ENCODE results near the gene XRCC3.

The XRCC3 gene

DNA sequence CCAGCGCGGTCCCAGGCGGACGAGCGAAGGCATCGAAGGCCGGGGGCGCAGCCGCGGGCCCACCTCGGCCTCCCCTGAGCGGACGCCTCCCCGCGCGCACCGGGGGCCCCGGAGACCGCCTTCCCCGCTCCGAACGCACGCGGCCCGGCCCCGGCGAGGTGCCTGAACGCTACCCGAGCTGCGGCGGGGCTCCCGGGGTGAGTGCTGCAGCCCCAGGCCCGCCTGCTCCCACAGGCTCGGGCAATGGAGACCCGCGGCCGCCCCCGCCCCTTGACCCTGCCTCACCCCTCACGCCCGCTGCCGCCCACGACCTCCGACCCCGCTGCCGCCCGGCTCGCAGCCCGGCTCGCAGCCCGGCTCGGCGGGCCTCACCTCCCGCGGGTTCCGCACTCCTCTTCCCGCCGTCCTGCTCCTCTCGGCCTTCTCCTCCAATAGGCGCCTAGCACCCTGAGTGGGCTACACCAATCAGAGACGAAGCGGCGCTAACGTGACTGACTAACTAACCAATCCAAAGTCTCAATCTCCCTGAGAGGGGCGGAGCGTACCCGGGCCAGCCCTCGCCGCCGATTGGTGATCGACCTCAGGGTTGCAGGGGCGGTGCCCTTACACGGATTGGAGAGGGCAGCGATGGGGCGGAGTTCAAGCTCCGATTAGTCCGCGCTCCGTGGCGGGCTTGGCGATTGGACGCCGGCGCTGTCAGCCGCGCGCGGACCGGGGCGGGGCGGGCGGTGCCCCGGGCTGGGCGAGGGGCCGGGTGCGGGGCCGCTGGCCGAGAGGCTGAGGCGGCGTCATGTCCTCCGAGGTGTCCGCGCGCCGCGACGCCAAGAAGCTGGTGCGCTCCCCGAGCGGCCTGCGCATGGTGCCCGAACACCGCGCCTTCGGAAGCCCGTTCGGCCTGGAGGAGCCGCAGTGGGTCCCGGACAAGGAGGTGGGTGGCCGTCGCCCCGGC, at the start of gene XRCC3, which contains the start of gene ZFYVE21:
Gene XRCC3 (minus strand): TSS at position 400 of the 949 bp plus-strand sequence. CDS start 4,364 bp downstream, outside the sequence.
Gene ZFYVE21 (plus strand): TSS at position 759 of the 949 bp plus-strand sequence. CDS start 32 bp downstream, at position 791.
- peak; percentile 99 for FAIRE-seq

DNA sequence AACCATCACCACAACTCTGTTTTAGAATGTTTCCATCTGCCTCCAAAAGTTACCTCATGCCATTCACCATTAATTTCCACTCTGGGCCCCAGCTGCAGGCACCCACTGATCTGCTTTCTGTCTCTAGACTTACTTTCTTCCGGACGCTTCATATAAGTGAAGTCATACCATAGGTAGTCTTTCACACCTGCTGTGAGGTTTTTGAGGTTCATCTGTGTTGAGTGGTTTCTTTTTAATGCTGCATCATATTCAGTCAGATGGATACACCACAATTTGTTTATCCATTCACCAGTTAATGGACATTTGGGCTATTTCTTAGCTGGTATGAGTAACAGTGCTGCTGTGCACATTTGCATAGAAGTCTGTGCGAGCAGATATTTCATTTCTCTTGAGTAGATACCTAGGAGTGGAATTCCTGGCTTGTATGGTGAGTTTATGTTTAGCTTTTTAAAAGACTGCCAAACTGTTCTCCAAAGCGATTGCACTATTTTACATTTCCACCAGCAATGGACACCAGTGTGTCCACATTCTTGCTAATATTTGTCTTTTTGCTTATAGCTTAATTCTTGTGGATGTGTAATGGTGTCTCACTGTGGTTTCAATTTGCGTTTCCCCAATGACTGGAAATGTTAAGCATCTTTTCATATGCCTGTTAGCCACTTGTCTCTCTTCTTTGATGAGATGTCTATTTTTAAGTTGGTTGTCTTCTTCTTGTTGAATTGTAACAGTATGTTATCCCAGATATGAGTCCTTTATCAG, 48.7 kb upstream of the XRCC3 start:
- no peak for FAIRE-seq

- no peak for FAIRE-seq
These were observed 47.3 kb upstream of the XRCC3 start for GRCh38 chr14:103762541-103762940.

DNA sequence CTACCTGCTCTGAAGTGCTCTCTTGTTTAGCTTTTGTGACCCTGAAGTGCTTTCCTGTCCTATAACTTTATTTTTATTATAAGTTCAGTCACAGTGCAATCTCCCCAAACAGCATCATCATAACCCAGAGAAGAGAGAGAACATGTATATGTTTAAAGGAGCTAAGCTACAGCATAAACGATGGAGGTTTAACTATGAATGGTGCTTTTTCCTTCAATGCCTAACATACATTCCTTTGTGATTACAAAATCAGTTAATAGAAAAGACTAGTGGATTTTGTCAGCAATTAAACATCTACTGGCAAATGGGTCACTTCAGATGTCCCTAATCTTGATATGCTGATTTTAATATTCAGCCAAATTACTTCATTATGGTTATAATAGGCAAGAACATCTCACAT, 46.8 kb upstream of the XRCC3 start:
- no peak for FAIRE-seq

DNA sequence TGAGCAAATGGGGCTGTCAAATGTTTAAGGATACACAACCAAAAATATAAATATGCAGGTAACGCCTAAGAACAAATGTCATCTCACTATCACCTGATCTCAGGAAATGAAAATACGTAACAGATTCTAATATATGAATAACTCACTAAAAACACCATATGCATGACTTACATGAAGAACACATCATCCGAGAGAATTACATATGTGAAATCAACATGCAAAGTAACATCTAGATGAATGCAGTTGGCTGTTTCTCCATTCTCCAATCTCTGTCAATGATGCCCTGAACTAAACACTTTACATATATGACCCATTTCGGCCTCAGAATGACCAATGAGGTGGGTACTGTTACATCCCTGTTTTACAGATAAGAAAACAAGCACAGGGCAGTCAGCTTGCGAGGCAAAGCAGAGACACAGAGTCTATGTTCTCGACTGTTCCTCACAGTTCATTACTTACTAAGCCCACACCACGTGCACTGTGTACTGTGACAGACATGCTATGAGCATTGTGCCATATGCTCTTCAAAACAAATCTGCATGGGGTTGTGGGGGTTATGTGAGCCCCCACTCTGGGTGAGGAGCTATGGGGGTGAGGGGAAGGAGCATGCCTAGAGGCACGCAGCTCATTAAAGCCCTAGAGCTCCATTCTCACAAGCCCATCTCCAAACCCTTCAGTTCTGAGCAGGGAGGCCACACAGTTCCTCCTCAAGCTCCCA, 43.0 kb upstream of the XRCC3 start:
- no peak for FAIRE-seq

GRCh38 chr14:103755060-103755459, 39.8 kb upstream of the XRCC3 start:
- FAIRE-seq, result no peak

- FAIRE-seq, result no peak
These were observed 38.5 kb upstream of the XRCC3 start for GRCh38 chr14:103753774-103754173.

DNA sequence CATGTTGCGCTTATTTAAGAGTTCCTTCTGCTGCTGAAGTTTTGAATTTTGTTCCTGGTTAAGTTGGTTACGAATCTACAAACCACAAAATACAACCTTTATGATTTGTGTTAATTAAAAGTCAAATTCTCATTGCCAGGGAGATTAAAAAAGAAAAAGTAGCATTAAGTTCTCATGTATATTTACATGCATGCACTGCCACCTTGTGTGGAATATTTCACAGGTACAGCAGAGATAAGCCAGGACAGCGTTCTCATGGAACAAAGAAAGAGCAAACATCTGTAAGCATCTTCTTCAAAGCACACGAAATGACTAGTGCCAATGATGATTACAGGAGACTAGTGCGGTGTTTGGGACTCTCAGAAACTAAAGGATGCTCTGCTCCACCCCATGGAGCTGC, 34.6 kb upstream of the XRCC3 start:
- FAIRE-seq, result no peak

DNA sequence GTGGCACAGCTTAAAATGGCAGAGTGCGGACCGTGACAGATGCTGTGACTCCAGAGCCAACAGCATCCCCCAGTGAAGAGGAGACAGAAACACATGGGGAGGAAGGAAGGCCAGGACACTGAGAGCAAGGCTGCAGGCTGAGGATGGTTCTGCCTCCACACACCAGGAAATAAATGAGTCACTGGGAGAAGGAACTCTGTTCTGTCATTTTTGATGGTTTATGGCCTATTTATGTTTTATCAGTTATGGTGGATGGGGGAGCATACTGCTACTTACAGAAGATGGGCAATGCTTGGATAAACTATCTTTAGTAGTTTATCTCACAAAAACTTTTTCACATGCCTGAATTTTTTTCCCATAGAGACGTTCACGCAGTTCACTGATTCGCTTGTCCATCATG, 34.2 kb upstream of the XRCC3 start:
- FAIRE-seq, result no peak

DNA sequence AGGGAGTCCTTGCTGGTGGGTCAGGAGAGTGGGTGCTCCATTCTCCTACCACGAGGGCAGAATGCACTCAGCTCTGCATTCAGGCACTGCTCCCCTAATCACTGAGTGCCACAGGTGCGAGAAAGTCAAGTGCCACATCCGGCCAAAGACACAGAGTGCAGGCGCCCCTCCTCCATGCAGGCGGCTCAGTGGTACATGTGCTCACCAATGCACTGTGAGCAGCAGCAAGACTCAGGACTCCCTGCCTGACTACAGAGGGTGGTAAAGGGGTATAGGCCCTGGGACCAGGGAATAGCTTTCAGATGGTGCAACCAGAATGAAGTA, 33.2 kb upstream of the XRCC3 start:
- FAIRE-seq, result no peak

DNA sequence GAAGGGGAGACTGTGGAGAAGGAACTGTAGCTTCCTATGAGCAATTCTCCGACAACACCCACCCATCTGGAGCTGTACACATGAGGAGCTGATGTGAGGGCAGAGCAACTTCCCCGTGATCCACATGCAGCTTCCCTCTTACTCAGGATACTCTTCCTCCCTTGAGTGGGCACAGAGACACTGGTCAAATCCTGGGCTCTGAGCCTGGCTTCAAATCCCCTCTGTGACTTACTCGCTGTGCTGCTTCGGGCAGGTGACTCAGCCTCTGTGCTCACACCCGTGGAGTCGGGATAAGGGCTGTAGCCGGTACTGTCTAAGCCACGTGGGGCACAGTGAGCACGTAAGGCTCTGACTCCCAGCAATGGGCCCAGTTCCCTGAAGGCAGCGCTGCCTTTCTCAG, 31.4 kb upstream of the XRCC3 start:
- FAIRE-seq, result no peak

DNA sequence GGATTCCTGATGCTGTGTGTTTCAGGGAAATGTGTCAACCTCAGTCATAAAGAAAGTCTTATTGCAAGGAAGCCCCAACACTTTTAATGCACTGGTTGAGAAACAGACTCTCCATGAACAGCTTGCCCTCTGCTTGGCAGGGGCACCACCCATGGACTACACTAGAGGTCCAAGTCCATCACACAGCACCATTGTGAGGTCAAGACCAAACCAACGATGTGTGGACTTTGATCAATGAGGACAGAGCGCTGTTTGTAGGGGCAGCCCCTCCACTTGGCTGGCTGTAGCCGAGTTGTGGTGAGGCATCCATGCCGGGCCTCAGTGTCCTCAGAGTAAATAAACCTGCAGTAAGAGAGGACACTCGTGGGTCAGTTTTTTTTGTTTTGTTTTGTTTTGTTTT, 30.2 kb upstream of the XRCC3 start:
- FAIRE-seq, result no peak

- FAIRE-seq, result no peak
These were observed 29.6 kb upstream of the XRCC3 start for GRCh38 chr14:103744621-103745395.

- no peak for FAIRE-seq
These were observed 28.4 kb upstream of the XRCC3 start for GRCh38 chr14:103743691-103744090.

GRCh38 chr14:103742499-103743255, 27.4 kb upstream of the XRCC3 start:
- no peak for FAIRE-seq

DNA sequence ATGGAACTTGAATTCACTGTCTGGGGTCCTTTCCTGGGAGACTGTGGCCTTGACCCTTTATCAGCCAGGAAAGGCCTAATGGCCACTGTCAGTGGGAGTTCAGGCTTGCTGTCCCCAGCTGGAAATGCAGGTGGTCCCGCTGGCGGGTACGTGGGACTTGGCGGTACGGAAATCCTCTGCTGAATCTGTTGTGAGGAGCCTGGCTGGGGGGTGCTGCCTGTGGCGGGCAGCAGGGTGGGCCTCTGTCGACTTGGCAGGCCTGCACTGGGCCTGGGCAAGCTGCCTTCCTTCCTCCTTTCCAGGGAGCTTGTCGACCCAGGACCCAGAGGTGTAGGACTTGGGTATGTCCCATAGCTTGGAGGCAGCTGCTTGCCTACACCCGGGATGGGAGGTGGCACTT, 26.6 kb upstream of the XRCC3 start:
- no peak for FAIRE-seq

GRCh38 chr14:103740991-103741689, 25.9 kb upstream of the XRCC3 start:
- FAIRE-seq, result no peak

GRCh38 chr14:103739793-103740501, 24.7 kb upstream of the XRCC3 start:
- FAIRE-seq, result no peak

DNA sequence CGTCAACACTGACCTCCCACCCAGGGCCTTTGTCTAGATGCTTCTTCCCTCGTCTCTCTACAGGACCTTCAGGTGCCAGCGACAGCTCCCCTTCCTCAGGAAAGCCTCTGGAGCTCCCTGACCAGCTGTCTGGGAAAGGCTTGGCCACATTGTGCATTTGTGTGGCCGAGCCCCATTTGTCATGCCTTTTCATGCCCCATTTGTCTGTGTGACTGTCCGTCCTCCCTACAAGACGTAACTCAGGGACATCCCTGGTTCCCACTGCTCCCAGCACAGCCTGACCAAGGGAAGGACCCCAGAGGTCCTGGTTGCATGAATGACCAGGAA, 24.2 kb upstream of the XRCC3 start:
- no peak for FAIRE-seq

GRCh38 chr14:103738701-103739451, 23.6 kb upstream of the XRCC3 start:
- no peak for FAIRE-seq

Data from G401.6 (cell line).